Rectal smooth muscle tissue (tissue), 1 donor: ENCODE measurements around the gene PRG2.

Source experiments
- H3K27ac ChIP-seq: one replicate; pipeline ENCODE4 v1.7.0; 2013; ENCODE audit warnings: low read depth, low read length, inconsistent platforms
- H3K27me3 ChIP-seq: one replicate; pipeline ENCODE4 v1.7.0; 2013; ENCODE audit warnings: low read length; ENCODE audit not compliant: control insufficient read depth, insufficient read depth
- H3K36me3 ChIP-seq: one replicate; pipeline ENCODE4 v1.7.0; 2013; ENCODE audit warnings: low read length; ENCODE audit not compliant: control insufficient read depth, insufficient read depth
- H3K4me1 ChIP-seq: one replicate; pipeline ENCODE4 v1.7.0; 2013; ENCODE audit warnings: low read length; ENCODE audit not compliant: control insufficient read depth, insufficient read depth
- H3K4me3 ChIP-seq: one replicate; pipeline ENCODE4 v1.7.0; 2013; ENCODE audit warnings: low read length
- H3K9ac ChIP-seq: one replicate; pipeline ENCODE4 v1.7.0; 2013; ENCODE audit warnings: low read length

Gene PRG2

GRCh38 chr11:57426929-57427726, 36.7 kb upstream of the PRG2 start, which contains the start of gene SLC43A3:
SLC43A3 (minus strand) TSS chr11:57427121; CDS start chr11:57426172, 949 bp downstream.
- H3K27ac ChIP-seq: peak within 1 kb of the TSS; percentile 75
- H3K9ac ChIP-seq: peak within 1 kb of the TSS; percentile 32
- no peaks in the 10 kb centered on the region for H3K36me3 ChIP-seq
- H3K4me3 ChIP-seq: peak within 1 kb of the TSS; percentile 64
- H3K4me1 ChIP-seq: peaks cover 17% of the 10 kb centered on the region
- H3K27me3 ChIP-seq: no peaks in the 10 kb centered on the region

GRCh38 chr11:57426439-57426928, 36.0 kb upstream of the PRG2 start:
- Histone ChIP-seq H3K27me3 (no peaks in the 10 kb centered on the region), H3K27ac (peak overlapping the region; percentile 75), H3K9ac (peak overlapping the region; percentile 32), H3K4me1 (peaks cover 17% of the 10 kb centered on the region), H3K4me3 (peak overlapping the region; percentile 64), H3K36me3 (no peaks in the 10 kb centered on the region)

- H3K4me3 ChIP-seq: peak overlapping the region; percentile 64
- peaks cover 17% of the 10 kb centered on the region for H3K4me1 ChIP-seq
- no peak overlapping the region for H3K9ac ChIP-seq
Measured at GRCh38 chr11:57425565-57426438, 35.4 kb upstream of the PRG2 start.

GRCh38 chr11:57424792-57425564, 34.5 kb upstream of the PRG2 start:
- Histone ChIP-seq H3K36me3 (no peaks in the 10 kb centered on the region), H3K4me3 (peak overlapping the region; percentile 10)

More at GRCh38 chr11:57425565-57426438, 35.4 kb upstream of the PRG2 start:
- Histone ChIP-seq H3K27ac (peak overlapping the region; percentile 75), H3K36me3 (no peaks in the 10 kb centered on the region), H3K27me3 (no peaks in the 10 kb centered on the region)

GRCh38 chr11:57424137-57424791, 33.8 kb upstream of the PRG2 start:
- Histone ChIP-seq H3K9ac (no peak overlapping the region), H3K4me1 (peaks cover 17% of the 10 kb centered on the region), H3K36me3 (no peaks in the 10 kb centered on the region), H3K27me3 (no peaks in the 10 kb centered on the region), H3K4me3 (no peak overlapping the region), H3K27ac (peak overlapping the region; percentile 20)

More at GRCh38 chr11:57424792-57425564, 34.5 kb upstream of the PRG2 start:
- H3K27ac ChIP-seq: peak overlapping the region; percentile 75
- H3K9ac ChIP-seq: no peak overlapping the region
- H3K4me1 ChIP-seq: peaks cover 17% of the 10 kb centered on the region
- H3K27me3 ChIP-seq: no peaks in the 10 kb centered on the region

- Histone ChIP-seq H3K27me3 (no peaks in the 10 kb centered on the region), H3K27ac (no peak overlapping the region), H3K4me3 (no peak overlapping the region), H3K4me1 (peaks cover 16% of the 10 kb centered on the region), H3K36me3 (peaks cover 4% of the 10 kb centered on the region), H3K9ac (no peak overlapping the region)
Measured at GRCh38 chr11:57422669-57423068, 32.2 kb upstream of the PRG2 start.

- H3K36me3 ChIP-seq: peaks cover 11% of the 10 kb centered on the region
- H3K4me1 ChIP-seq: peaks cover 14% of the 10 kb centered on the region
- H3K4me3 ChIP-seq: no peak overlapping the region
- H3K9ac ChIP-seq: no peak overlapping the region
- H3K27me3 ChIP-seq: no peaks in the 10 kb centered on the region
- H3K27ac ChIP-seq: no peak overlapping the region
Measured at GRCh38 chr11:57421805-57422204, 31.4 kb upstream of the PRG2 start.

GRCh38 chr11:57421066-57421465, 30.6 kb upstream of the PRG2 start:
- Histone ChIP-seq H3K27ac (no peak overlapping the region), H3K4me3 (no peak overlapping the region), H3K4me1 (peaks cover 8% of the 10 kb centered on the region), H3K27me3 (no peaks in the 10 kb centered on the region), H3K36me3 (peaks cover 11% of the 10 kb centered on the region), H3K9ac (no peak overlapping the region)

GRCh38 chr11:57419146-57419545, 28.7 kb upstream of the PRG2 start:
- Histone ChIP-seq H3K27me3 (no peaks in the 10 kb centered on the region), H3K4me1 (no peaks in the 10 kb centered on the region), H3K9ac (no peak overlapping the region), H3K27ac (no peak overlapping the region), H3K36me3 (peaks cover 23% of the 10 kb centered on the region), H3K4me3 (no peak overlapping the region)

- Histone ChIP-seq H3K9ac (no peak overlapping the region), H3K4me3 (no peak overlapping the region), H3K36me3 (peaks cover 29% of the 10 kb centered on the region), H3K27ac (no peak overlapping the region), H3K4me1 (no peaks in the 10 kb centered on the region), H3K27me3 (no peaks in the 10 kb centered on the region)
Measured at GRCh38 chr11:57418131-57418530, 27.7 kb upstream of the PRG2 start.

- no peaks in the 10 kb centered on the region for H3K4me1 ChIP-seq
- no peak overlapping the region for H3K27ac ChIP-seq
- H3K36me3 ChIP-seq: peaks cover 29% of the 10 kb centered on the region
- no peak overlapping the region for H3K9ac ChIP-seq
- no peak overlapping the region for H3K4me3 ChIP-seq
- H3K27me3 ChIP-seq: no peaks in the 10 kb centered on the region
Measured at GRCh38 chr11:57417056-57417455, 26.6 kb upstream of the PRG2 start.
